CD14-positive monocyte (primary cell): Measurements from ENCODE around the gene PDIA5. TPM values are rescaled to one million over a fixed set of nuclear protein-coding genes. Genes with fewer than 3 reads are reported as not detected.

Source experiments
- DNase-seq, 3 donors: peaks; one replicate each; pipeline ENCODE4 v3.0.0-alpha.2; 2011 to 2022
- H2AFZ ChIP-seq: 2 replicates; pipeline ENCODE4 v1.6.0; 2012; ENCODE audit warnings: mild to moderate bottlenecking, low read depth, low read length, inconsistent platforms; ENCODE audit not compliant: insufficient read depth, poor library complexity, severe bottlenecking
- H3K27ac ChIP-seq, 2 donors: 1 replicate in 1 of 2; 2 replicates in 1 of 2; pipeline ENCODE4 v1.5.1; 2012 to 2013; ENCODE audit warnings: low read length in 2 of 2, control low read depth in 1 of 2, inconsistent platforms in 1 of 2, low read depth in 1 of 2, mild to moderate bottlenecking in 1 of 2
- H3K27me3 ChIP-seq, 2 donors: one replicate each; pipeline versions ENCODE4 v1.6.0 to v1.6.1; 2011 to 2013; ENCODE audit warnings: low read length in 2 of 2; ENCODE audit not compliant: control insufficient read depth in 2 of 2, insufficient read depth in 2 of 2
- H3K36me3 ChIP-seq, 2 donors: replicated peaks in 1 of 2; 1 replicate in 1 of 2; 2 replicates in 1 of 2; pipeline versions ENCODE4 v1.5.1 to v1.6.1; 2012 to 2013; ENCODE audit warnings: low read length in 2 of 2, control low read depth in 1 of 2, inconsistent platforms in 1 of 2, mild to moderate bottlenecking in 1 of 2; ENCODE audit not compliant: insufficient read depth in 2 of 2, control insufficient read depth in 1 of 2
- H3K4me1 ChIP-seq, 2 donors: 1 replicate in 1 of 2; 2 replicates in 1 of 2; pipeline versions ENCODE4 v1.5.1 to v1.6.1; 2012 to 2013; ENCODE audit warnings: low read length in 2 of 2, control low read depth in 1 of 2, inconsistent platforms in 1 of 2, mild to moderate bottlenecking in 1 of 2, moderate library complexity in 1 of 2; ENCODE audit not compliant: insufficient read depth in 2 of 2, control insufficient read depth in 1 of 2
- H3K4me2 ChIP-seq: replicated peaks from 2 replicates; pipeline ENCODE3; 2012; ENCODE audit warnings: low read length, moderate library complexity, mild to moderate bottlenecking; ENCODE audit not compliant: poor library complexity, severe bottlenecking; ENCODE audit errors: extremely low read depth
- H3K4me3 ChIP-seq, 3 experiments: fragments of 200-600 bp in 1 of 3; sonication (generic) in 1 of 3; replicated peaks in 1 of 3; 1 replicate in 2 of 3; 2 replicates in 1 of 3; pipeline ENCODE4 v1.5.1; 2011 to 2013; ENCODE audit warnings: low read length in 3 of 3, mild to moderate bottlenecking in 3 of 3, control low read depth in 2 of 3, low read depth in 2 of 3, inconsistent platforms in 1 of 3, moderate library complexity in 1 of 3
- H3K79me2 ChIP-seq: 2 replicates; pipeline ENCODE4 v1.6.0; 2012; ENCODE audit warnings: mild to moderate bottlenecking, control low read depth, inconsistent platforms, low read length, moderate library complexity; ENCODE audit not compliant: insufficient read depth
- H3K9ac ChIP-seq: 2 replicates; pipeline ENCODE4 v1.6.0; 2017; ENCODE audit warnings: low read length, mild to moderate bottlenecking; ENCODE audit not compliant: insufficient read depth, poor library complexity, severe bottlenecking
- H3K9me3 ChIP-seq, 2 donors: replicated peaks in 1 of 2; 1 replicate in 1 of 2; 2 replicates in 1 of 2; pipeline versions ENCODE4 v1.5.1 to v1.6.1; 2012 to 2013; ENCODE audit warnings: low read length in 2 of 2, control low read depth in 1 of 2; ENCODE audit not compliant: control insufficient read depth in 1 of 2, insufficient read depth in 1 of 2
- H4K20me1 ChIP-seq: 2 replicates; pipeline ENCODE4 v1.6.0; 2012; ENCODE audit warnings: mild to moderate bottlenecking, low read length, control low read depth, moderate library complexity; ENCODE audit not compliant: insufficient read depth
- H3K27ac Mint-ChIP-seq, 7 donors: one replicate each; pipeline ENCODE4 v1.8.0; 2020; ENCODE audit warnings: mild to moderate bottlenecking in 7 of 7, mixed read lengths in 7 of 7, moderate library complexity in 6 of 7, inconsistent platforms in 2 of 7
- H3K27me3 Mint-ChIP-seq, 3 donors: one replicate each; pipeline ENCODE4 v1.8.0; 2021 to 2022; ENCODE audit warnings: low read depth in 3 of 3, mild to moderate bottlenecking in 3 of 3, mixed read lengths in 3 of 3, moderate library complexity in 3 of 3, inconsistent platforms in 1 of 3
- H3K36me3 Mint-ChIP-seq, 2 donors: one replicate each; pipeline ENCODE4 v1.8.0; 2020; ENCODE audit warnings: mixed read lengths in 2 of 2, inconsistent platforms in 1 of 2, mild to moderate bottlenecking in 1 of 2
- H3K4me1 Mint-ChIP-seq: one replicate; pipeline ENCODE4 v1.8.0; 2020; ENCODE audit warnings: mild to moderate bottlenecking, mixed read lengths
- H3K4me3 Mint-ChIP-seq, 2 donors: one replicate each; pipeline ENCODE4 v1.8.0; 2020; ENCODE audit warnings: mild to moderate bottlenecking in 2 of 2, mixed read lengths in 2 of 2, moderate library complexity in 1 of 2
- H3K9me3 Mint-ChIP-seq, 7 donors: one replicate each; pipeline ENCODE4 v1.8.0; 2020 to 2022; ENCODE audit warnings: mixed read lengths in 7 of 7, mild to moderate bottlenecking in 6 of 7, moderate library complexity in 6 of 7, inconsistent platforms in 2 of 7
- CTCF ChIP-seq: fragments of 200-600 bp; IDR thresholded peaks from one replicate; pipeline ENCODE4 v1.8.0; 2022; ENCODE audit warnings: antibody characterized with exemption, mild to moderate bottlenecking
- WGBS: methylation state at CpG from one replicate; pipeline ENCODE4 v1.1.5; 2013; ENCODE audit warnings: missing lambda C conversion rate; ENCODE audit not compliant: insufficient coverage; 5-methylcytosine and 5-hydroxymethylcytosine counted together
- intact Hi-C, 2 donors: fragments of 100-400 bp; cut with micrococcal nuclease; formaldehyde crosslinking; loops; one replicate each; pipeline versions ENCODE4 v1.15.0 to v1.15.1; 2023
- polyA plus RNA-seq, 3 donors: library from polyadenylated mRNA; depleted of rRNA in 1 of 3; unstranded in 2 of 3; stranded (reverse) in 1 of 3; fragments of 300-500 nt in 2 of 3; fragments of >200 nt in 1 of 3; fragmentation: Illumina TruSeq in 2 of 3; gene quantifications; 1 replicate in 2 of 3; 2 replicates in 1 of 3; pipeline ENCODE4 v1.2.3, GENCODE V29; 2012 to 2021

The PDIA5 gene
- polyA plus RNA-seq, 3 donors, result 7.1 to 10.0 (median 9.2) TPM

- H3K27me3 Mint-ChIP-seq, result peaks cover 18 to 49% (median 29%) of the 10 kb centered on the region in 3 donors
- DNase-seq, result no peak
- Histone ChIP-seq H3K27ac (no peak overlapping the region), H3K4me3 (no peak overlapping the region), H2AFZ (no peak overlapping the region), H3K36me3 (no peaks in the 10 kb centered on the region), H3K9ac (no peak overlapping the region), H3K27me3 (peaks cover 28 to 51% of the 10 kb centered on the region in 2 donors), H4K20me1 (no peaks in the 10 kb centered on the region), H3K4me2 (no peak overlapping the region), H3K4me1 (no peaks in the 10 kb centered on the region), H3K79me2 (no peaks in the 10 kb centered on the region), H3K9me3 (peaks cover 0 to 13% of the 10 kb centered on the region in 2 donors)
- H3K4me1 Mint-ChIP-seq, result peaks cover under 1% of the 10 kb centered on the region
- TF ChIP-seq CTCF, result no peak
- H3K36me3 Mint-ChIP-seq, result peaks cover 3 to 8% of the 10 kb centered on the region in 2 donors
- intact Hi-C loops, result no loop called here
- no peak overlapping the region for H3K27ac Mint-ChIP-seq
- 100% methylated on average over 1 of the region's 3 CpGs for WGBS
- H3K4me3 Mint-ChIP-seq, result no peak overlapping the region
- peaks cover 0 to 11% (median 2%) of the 10 kb centered on the region in 7 donors for H3K9me3 Mint-ChIP-seq
Observed at GRCh38 chr3:123020709-123021108, 46.1 kb upstream of the PDIA5 start.

- no peak overlapping the region for H3K9ac ChIP-seq
- peaks cover 0 to 16% of the 10 kb centered on the region in 2 donors for H3K9me3 ChIP-seq
- H3K4me1 ChIP-seq, result peaks cover 5% of the 10 kb centered on the region in 2 donors
- 93% methylated on average over 3 of the region's 7 CpGs for WGBS
- Mint-ChIP-seq H3K27me3 (peaks cover 16 to 55% (median 33%) of the 10 kb centered on the region in 3 donors), H3K4me3 (no peak overlapping the region), H3K27ac (no peak overlapping the region), H3K36me3 (peaks cover 5 to 11% of the 10 kb centered on the region in 2 donors), H3K9me3 (peaks cover 0 to 14% (median 7%) of the 10 kb centered on the region in 7 donors), H3K4me1 (peaks cover 6% of the 10 kb centered on the region)
- peaks cover 30 to 57% of the 10 kb centered on the region in 2 donors for H3K27me3 ChIP-seq
- no peaks in the 10 kb centered on the region for H4K20me1 ChIP-seq
- TF ChIP-seq CTCF, result no peak
- intact Hi-C loops, result no loop called here
- H3K36me3 ChIP-seq, result no peaks in the 10 kb centered on the region
- H3K27ac ChIP-seq, result no peak overlapping the region
- H3K79me2 ChIP-seq, result no peaks in the 10 kb centered on the region
- no peak for DNase-seq
- no peak overlapping the region for H2AFZ ChIP-seq
- no peak overlapping the region for H3K4me3 ChIP-seq
- no peak overlapping the region for H3K4me2 ChIP-seq
Observed at GRCh38 chr3:123021388-123021787, 45.4 kb upstream of the PDIA5 start.
